Measurements from ENCODE around the gene NRP1.

DNA sequence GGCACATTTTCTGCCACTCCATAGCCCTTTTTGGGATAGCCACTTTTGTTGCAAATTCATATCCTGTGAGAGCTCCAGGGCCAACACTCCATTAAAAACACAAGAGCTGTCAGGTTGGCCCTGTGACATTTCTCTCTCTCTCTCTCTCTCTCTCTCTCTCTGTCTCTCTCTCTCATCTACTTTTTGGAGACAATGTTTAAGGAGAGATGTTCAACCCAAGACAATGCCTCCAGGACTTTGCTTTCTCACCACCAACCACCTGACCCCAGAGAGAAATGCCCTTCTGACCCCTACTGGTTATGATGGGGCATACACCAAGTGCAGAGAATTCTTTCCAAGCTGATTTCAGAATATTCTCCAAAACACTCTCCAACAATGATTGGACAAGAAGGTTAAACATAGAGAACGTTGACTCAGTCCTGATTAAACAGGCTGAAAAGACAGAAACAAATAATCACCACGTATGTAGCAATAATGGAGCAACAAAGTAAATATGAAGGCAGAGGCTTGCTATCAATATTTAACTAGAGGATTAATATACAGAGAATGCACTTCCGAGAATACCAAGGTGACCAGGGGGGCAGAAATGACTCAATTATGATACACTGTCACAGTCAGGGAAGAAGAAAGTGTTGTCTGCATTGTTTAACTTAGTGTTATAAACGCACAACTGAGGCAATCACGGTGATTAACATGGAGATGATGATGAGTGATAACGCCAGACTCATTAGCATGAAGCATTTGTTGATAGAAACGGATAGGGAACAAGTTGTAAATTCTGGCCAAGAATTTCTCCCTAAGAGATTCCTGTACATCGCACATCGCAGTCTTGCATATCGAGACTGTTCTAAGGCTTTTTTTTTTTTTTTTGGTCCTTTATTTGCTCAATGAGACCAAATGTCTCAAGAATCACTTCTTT, 178.5 kb downstream of the NRP1 start:
- TF ChIP-seq TCF4 (CRISPR knock-in tag; IDR thresholded peaks at IDR 0.05; ENCODE audit: borderline replicate concordance) (no peak), CSDC2 (CRISPR knock-in tag; IDR thresholded peaks at IDR 0.05) (no peak), ZFP30 (CRISPR knock-in tag; IDR thresholded peaks at IDR 0.05) (no peak), ZNF70 (CRISPR knock-in tag; IDR thresholded peaks at IDR 0.05) (no peak), RARB (CRISPR knock-in tag; IDR thresholded peaks at IDR 0.05) (no peak), ZNF565 (CRISPR knock-in tag; conservative IDR thresholded peaks at IDR 0.05; ENCODE audit: low read depth) (no peak), ZFP3 (CRISPR knock-in tag; IDR thresholded peaks at IDR 0.05) (no peak), SNAI2 (CRISPR knock-in tag; IDR thresholded peaks at IDR 0.05) (no peak)
- TF ChIP-seq, protein P1, sequence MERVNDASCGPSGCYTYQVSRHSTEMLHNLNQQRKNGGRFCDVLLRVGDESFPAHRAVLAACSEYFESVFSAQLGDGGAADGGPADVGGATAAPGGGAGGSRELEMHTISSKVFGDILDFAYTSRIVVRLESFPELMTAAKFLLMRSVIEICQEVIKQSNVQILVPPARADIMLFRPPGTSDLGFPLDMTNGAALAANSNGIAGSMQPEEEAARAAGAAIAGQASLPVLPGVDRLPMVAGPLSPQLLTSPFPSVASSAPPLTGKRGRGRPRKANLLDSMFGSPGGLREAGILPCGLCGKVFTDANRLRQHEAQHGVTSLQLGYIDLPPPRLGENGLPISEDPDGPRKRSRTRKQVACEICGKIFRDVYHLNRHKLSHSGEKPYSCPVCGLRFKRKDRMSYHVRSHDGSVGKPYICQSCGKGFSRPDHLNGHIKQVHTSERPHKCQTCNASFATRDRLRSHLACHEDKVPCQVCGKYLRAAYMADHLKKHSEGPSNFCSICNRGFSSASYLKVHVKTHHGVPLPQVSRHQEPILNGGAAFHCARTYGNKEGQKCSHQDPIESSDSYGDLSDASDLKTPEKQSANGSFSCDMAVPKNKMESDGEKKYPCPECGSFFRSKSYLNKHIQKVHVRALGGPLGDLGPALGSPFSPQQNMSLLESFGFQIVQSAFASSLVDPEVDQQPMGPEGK (CRISPR knock-in tag; IDR thresholded peaks at IDR 0.05; ENCODE audit: borderline replicate concordance) = no peak
